Stomach (tissue), 4 donors: ENCODE results near the gene FFAR1.

Source experiments
- CTCF ChIP-seq, 7 experiments: fragments of 450-650 bp in 4 of 7; fragments of 200-600 bp in 3 of 7; sonication (generic) in 3 of 7; IDR thresholded peaks; one replicate each; pipeline ENCODE4 v1.5.1; 2016 to 2019; ENCODE audit warnings: antibody characterized with exemption in 7 of 7, control low read depth in 2 of 7, mild to moderate bottlenecking in 1 of 7
- POLR2A ChIP-seq, 4 donors: fragments of 450-650 bp; IDR thresholded peaks; one replicate each; pipeline ENCODE4 v1.6.1; 2016; ENCODE audit warnings: antibody characterized with exemption in 4 of 4, control low read depth in 2 of 4, mild to moderate bottlenecking in 1 of 4, moderate library complexity in 1 of 4

GRCh38 chr19:35327642-35328041 lies 20.1 kb upstream of the FFAR1 start:
- no peak for TF ChIP-seq CTCF (IDR thresholded peaks at IDR 0.05)
- no peak for TF ChIP-seq POLR2A (IDR thresholded peaks at IDR 0.05)
